IMR-90 (cell line): ENCODE results near the gene LYPD4. TPM values are rescaled to one million over a fixed set of nuclear protein-coding genes. Genes with fewer than 3 reads are reported as not detected.
A peak's percentile ranks its signal among the peaks of the same experiment; 100 is the strongest.

Experiments
- ATAC-seq: fragments of 200-7000 bp; cut with Tn5 transposase; 2 replicates; pipeline ENCODE4 v1.9.1; 2020; ENCODE audit warnings: low read depth, mild to moderate bottlenecking, moderate library complexity
- BruUV-seq: library from RNA; stranded (reverse); fragments of 400-500 nt; replicated peaks from 2 replicates; lab custom pipeline; 2021; lab: Mats Ljungman, UMichigan
- CTCF ChIA-PET: fragments of 300-600 bp; formaldehyde crosslinking; extraction: SDS; loops from one replicate; lab custom pipeline; 2021; ENCODE audit warnings: antibody characterized with exemption; lab: Yijun Ruan, JAX
- POLR2A ChIA-PET: fragments of 300-600 bp; sonication (Branson Sonifier 250); formaldehyde crosslinking; loops from one replicate; lab custom pipeline; 2022; ENCODE audit warnings: antibody characterized with exemption; ENCODE audit not compliant: unreplicated experiment; lab: Charles Lee
- DNase-seq: peaks from one replicate; pipeline ENCODE4 v3.0.0; 2013
- H2AFZ ChIP-seq: replicated peaks from 2 replicates; pipeline ENCODE3; 2013; ENCODE audit warnings: low read length, mild to moderate bottlenecking; ENCODE audit not compliant: poor library complexity
- H2AK5ac ChIP-seq: 2 replicates; pipeline ENCODE4 v1.6.1; 2013; ENCODE audit warnings: low read depth, low read length, inconsistent platforms
- H2AK9ac ChIP-seq: replicated peaks from 2 replicates; pipeline ENCODE3; 2013; ENCODE audit warnings: mild to moderate bottlenecking, low read depth, low read length, moderate library complexity; ENCODE audit not compliant: poor library complexity
- H2BK120ac ChIP-seq: 2 replicates; pipeline ENCODE4 v1.6.1; 2013; ENCODE audit warnings: low read depth, low read length, inconsistent platforms
- H2BK15ac ChIP-seq: 3 replicates; pipeline ENCODE4 v1.6.1; 2013; ENCODE audit warnings: low read depth, low read length, inconsistent platforms
- H2BK20ac ChIP-seq: 2 replicates; pipeline ENCODE4 v1.6.1; 2013; ENCODE audit warnings: low read depth, mild to moderate bottlenecking, inconsistent platforms, low read length, moderate library complexity
- H2BK5ac ChIP-seq: 2 replicates; pipeline ENCODE4 v1.6.1; 2013; ENCODE audit warnings: mild to moderate bottlenecking, low read depth, low read length, inconsistent platforms; ENCODE audit not compliant: poor library complexity, severe bottlenecking
- H3K14ac ChIP-seq: replicated peaks from 2 replicates; pipeline ENCODE4 v1.6.1; 2013; ENCODE audit warnings: low read depth, low read length, inconsistent platforms
- H3K18ac ChIP-seq: 2 replicates; pipeline ENCODE4 v1.6.1; 2013; ENCODE audit warnings: low read depth, low read length, control low read depth
- H3K23ac ChIP-seq: 2 replicates; pipeline ENCODE4 v1.6.1; 2013; ENCODE audit warnings: low read depth, low read length, inconsistent platforms
- H3K27ac ChIP-seq: 2 replicates; pipeline ENCODE4 v1.5.1; 2013; ENCODE audit warnings: mild to moderate bottlenecking, control low read depth, low read length; ENCODE audit not compliant: insufficient read depth
- H3K27me3 ChIP-seq: 2 replicates; pipeline ENCODE4 v1.6.1; 2013; ENCODE audit warnings: low read length; ENCODE audit not compliant: control insufficient read depth, insufficient read depth
- H3K36me3 ChIP-seq: 2 replicates; pipeline ENCODE4 v1.6.1; 2013; ENCODE audit warnings: low read length, mixed read lengths; ENCODE audit not compliant: control insufficient read depth, insufficient read depth
- H3K4ac ChIP-seq: 2 replicates; pipeline ENCODE4 v1.6.1; 2013; ENCODE audit warnings: low read depth, low read length, inconsistent platforms
- H3K4me1 ChIP-seq: 2 replicates; pipeline ENCODE4 v1.6.1; 2013; ENCODE audit warnings: low read length, mixed read lengths; ENCODE audit not compliant: control insufficient read depth, insufficient read depth
- H3K4me2 ChIP-seq: 2 replicates; pipeline ENCODE4 v1.6.1; 2013; ENCODE audit warnings: low read depth, mild to moderate bottlenecking, control low read depth, low read length, moderate library complexity
- H3K4me3 ChIP-seq: 2 replicates; pipeline ENCODE4 v1.5.1; 2013; ENCODE audit warnings: low read depth, mild to moderate bottlenecking, control low read depth, low read length, moderate library complexity; ENCODE audit not compliant: insufficient read depth
- H3K56ac ChIP-seq: 2 replicates; pipeline ENCODE4 v1.6.1; 2013; ENCODE audit warnings: low read length, inconsistent platforms; ENCODE audit not compliant: insufficient read depth; ENCODE audit errors: extremely low read depth
- H3K79me1 ChIP-seq, 2 experiments: 2 replicates each; pipeline ENCODE4 v1.6.1; 2013; ENCODE audit warnings: low read length in 2 of 2, inconsistent platforms in 1 of 2, low read depth in 1 of 2
- H3K9ac ChIP-seq: 2 replicates; pipeline ENCODE4 v1.6.1; 2013; ENCODE audit warnings: low read depth, low read length, control low read depth
- H3K9me1 ChIP-seq: 2 replicates; pipeline ENCODE4 v1.6.1; 2013; ENCODE audit warnings: low read length, inconsistent platforms; ENCODE audit not compliant: insufficient read depth
- H3K9me3 ChIP-seq: 2 replicates; pipeline ENCODE4 v1.6.1; 2013; ENCODE audit warnings: low read length; ENCODE audit not compliant: control insufficient read depth, insufficient read depth
- H4K20me1 ChIP-seq: 2 replicates; pipeline ENCODE4 v1.6.1; 2013; ENCODE audit warnings: low read length, inconsistent platforms; ENCODE audit not compliant: insufficient read depth
- H4K5ac ChIP-seq: 2 replicates; pipeline ENCODE4 v1.6.1; 2013; ENCODE audit warnings: mild to moderate bottlenecking, low read depth, low read length, control low read depth
- H4K8ac ChIP-seq, 2 experiments: 2 replicates each; pipeline ENCODE4 v1.6.1; 2013; ENCODE audit warnings: low read depth in 2 of 2, low read length in 2 of 2, control low read depth in 1 of 2, inconsistent platforms in 1 of 2
- H4K91ac ChIP-seq: 2 replicates; pipeline ENCODE4 v1.6.1; 2013; ENCODE audit warnings: low read depth, low read length, inconsistent platforms; ENCODE audit not compliant: insufficient read depth
- BHLHE40 ChIP-seq: fragments of 150-350 bp; IDR thresholded peaks from 2 replicates; pipeline ENCODE4 v1.6.1; 2016; ENCODE audit warnings: mild to moderate bottlenecking, low read depth, low read length
- CTCF ChIP-seq: conservative IDR thresholded peaks from 2 replicates; pipeline ENCODE4 v1.5.1; 2012; ENCODE audit warnings: mild to moderate bottlenecking, low read depth, low read length, improper control_type of control experiment
- USF2 ChIP-seq: fragments of 150-350 bp; IDR thresholded peaks from 2 replicates; pipeline ENCODE4 v1.6.1; 2017; ENCODE audit warnings: mild to moderate bottlenecking, antibody characterized with exemption, low read length, low read depth
- WGBS, 2 experiments: methylation state at CpG; one replicate each; pipeline versions ENCODE4 v1.1.5 to v1.1.7; 2013; ENCODE audit warnings: missing lambda C conversion rate in 2 of 2; ENCODE audit not compliant: insufficient read length in 1 of 2; ENCODE audit errors: extremely low coverage in 2 of 2; 5-methylcytosine and 5-hydroxymethylcytosine counted together
- dilution Hi-C: fragments of 300-500 bp; cut with HindIII; formaldehyde crosslinking; loops from one replicate; pipeline ENCODE4 v1.14.3; 2018; ENCODE audit warnings: low sequenced_read_pairs; ENCODE audit not compliant: unreplicated experiment
- in situ Hi-C: fragments of 300-500 bp; cut with MboI; formaldehyde crosslinking; loops from 3 replicates; pipeline ENCODE4 v1.14.3; 2019; ENCODE audit warnings: low sequenced_read_pairs, inconsistent platforms, mixed read lengths
- intact Hi-C: fragments of 100-400 bp; cut with micrococcal nuclease; formaldehyde crosslinking; loops from 2 replicates; pipeline ENCODE4 v1.10.0; 2022
- polyA plus RNA-seq, 3 experiments: library from polyadenylated mRNA; depleted of rRNA; stranded (reverse); fragments of >200 nt; gene quantifications; 2 replicates each; pipeline ENCODE4 v1.2.3, GENCODE V29; 2012; ENCODE audit warnings: low replicate concordance in 1 of 3
- total RNA-seq: library from RNA; depleted of rRNA; stranded (reverse); fragments of >200 nt; gene quantifications from 2 replicates; pipeline ENCODE4 v1.2.3, GENCODE V29; 2012

LYPD4 gene
- total and polyA plus RNA-seq, 2 of the 4 experiments (the other 2 are of a cell fraction): not detected

- H2BK120ac ChIP-seq: no peak overlapping the region
- dilution Hi-C loops (no loop called here), in situ Hi-C loops (no loop called here), intact Hi-C loops (loop anchor here (10.0 kb wide), 1 partner anchor 160 kb away; the partner anchor contains the start of gene RABAC1)
- no peak overlapping the region for H4K5ac ChIP-seq
- no peak overlapping the region for H3K14ac ChIP-seq
- H3K4me1 ChIP-seq: no peaks in the 10 kb centered on the region
- ATAC-seq (peak; percentile 97), DNase-seq (peak; percentile 16)
- H4K91ac ChIP-seq: no peak overlapping the region
- no peak overlapping the region for H3K9ac ChIP-seq
- H2BK20ac ChIP-seq: no peak overlapping the region
- H3K36me3 ChIP-seq: no peaks in the 10 kb centered on the region
- no peak for TF ChIP-seq BHLHE40
- TF ChIP-seq USF2: no peak
- TF ChIP-seq CTCF: peak; percentile 56
- H2BK5ac ChIP-seq: no peak overlapping the region
- no CpG with 5 or more reads among the region's 5 CpGs for WGBS, 2 experiments
- H4K8ac ChIP-seq: no peak overlapping the region
- H4K20me1 ChIP-seq: no peaks in the 10 kb centered on the region
- H3K4me2 ChIP-seq: no peak overlapping the region
- H3K27ac ChIP-seq: no peak overlapping the region
- no peak overlapping the region for H3K4me3 ChIP-seq
- BruUV-seq: no TSS peak
- H2BK15ac ChIP-seq: no peak overlapping the region
- no peak overlapping the region for H3K56ac ChIP-seq
- no peaks in the 10 kb centered on the region for H3K9me3 ChIP-seq
- H3K18ac ChIP-seq: no peak overlapping the region
- H3K27me3 ChIP-seq: peaks cover 3% of the 10 kb centered on the region
- H3K23ac ChIP-seq: no peak overlapping the region
- POLR2A ChIA-PET: no interaction called here
- no peak overlapping the region for H3K4ac ChIP-seq
- no peak overlapping the region for H2AFZ ChIP-seq
- H3K79me1 ChIP-seq: no peaks in the 10 kb centered on the region
- H2AK5ac ChIP-seq: no peak overlapping the region
- no peaks in the 10 kb centered on the region for H3K9me1 ChIP-seq
- no peak overlapping the region for H2AK9ac ChIP-seq
- CTCF ChIA-PET: interaction anchor here (0.8 to 2.2 kb wide), 2 partner anchors 10 to 14 kb away, joined by 3 to 11 read pairs; no protein-coding TSS in a partner anchor
Measured at GRCh38 chr19:41795031-41795461, 49.4 kb downstream of the LYPD4 start.
